Fibroblast of villous mesenchyme (primary cell): Measurements from ENCODE around the gene LRRTM4. TPM values are rescaled to one million over a fixed set of nuclear protein-coding genes. Genes with fewer than 3 reads are reported as not detected.
"Not testable (repeated sequence)": the region's sequence is repeated elsewhere in the genome, so short reads cannot be mapped to it uniquely, and the experiment has no call there.

Experiments used
- DNase-seq: peaks from one replicate; pipeline ENCODE4 v3.0.0-alpha.2; 2010; ENCODE audit warnings: low read depth
- H3K4me3 ChIP-seq: 2 replicates; pipeline ENCODE4 v1.5.1; 2011; ENCODE audit warnings: low read depth, mild to moderate bottlenecking, low read length
- CTCF ChIP-seq: IDR thresholded peaks from 2 replicates; pipeline ENCODE4 v1.5.1; 2012; ENCODE audit warnings: low read depth, mild to moderate bottlenecking, low read length; ENCODE audit not compliant: insufficient read depth
- total RNA-seq: library from RNA; depleted of rRNA; stranded (reverse); fragments of >200 nt; gene quantifications from 2 replicates; pipeline ENCODE4 v1.2.3, GENCODE V29; 2012

LRRTM4 gene
- total RNA-seq, 1 donor, result not detected

GRCh38 chr2:77179297-77179696 lies 342.9 kb downstream of the LRRTM4 start:
- TF ChIP-seq CTCF, result no peak
- no peak overlapping the region for H3K4me3 ChIP-seq
- no peak for DNase-seq

GRCh38 chr2:77175266-77175780 lies 346.9 kb downstream of the LRRTM4 start:
- not testable (repeated sequence) for DNase-seq, H3K4me3 ChIP-seq

GRCh38 chr2:77169426-77169825 lies 352.8 kb downstream of the LRRTM4 start:
- no peak for TF ChIP-seq CTCF
- DNase-seq, result no peak
- no peak overlapping the region for H3K4me3 ChIP-seq

GRCh38 chr2:77164021-77164420 lies 358.2 kb downstream of the LRRTM4 start:
- H3K4me3 ChIP-seq, DNase-seq: not testable (repeated sequence)

- DNase-seq, result no peak
- no peak overlapping the region for H3K4me3 ChIP-seq
- TF ChIP-seq CTCF, result no peak
These were observed 361.2 kb downstream of the LRRTM4 start for GRCh38 chr2:77161009-77161408.

- H3K4me3 ChIP-seq, result no peak overlapping the region
- no peak for DNase-seq
- TF ChIP-seq CTCF, result no peak
These were observed 365.6 kb downstream of the LRRTM4 start for GRCh38 chr2:77156599-77156998.

- DNase-seq, result no peak
- no peak for TF ChIP-seq CTCF
- H3K4me3 ChIP-seq, result no peak overlapping the region
These were observed 366.7 kb downstream of the LRRTM4 start for GRCh38 chr2:77155511-77155910.

GRCh38 chr2:77149565-77149964 lies 372.6 kb downstream of the LRRTM4 start:
- TF ChIP-seq CTCF, result no peak
- no peak for DNase-seq
- H3K4me3 ChIP-seq, result no peak overlapping the region
